GM18499 (cell line): ENCODE results near the gene STXBP3.

ENCODE experiments used
- ATAC-seq: cut with Tn5 transposase; IDR thresholded peaks from one replicate; pipeline ENCODE4 v1.9.1; 2021; ENCODE audit warnings: moderate number of reproducible peaks; ENCODE audit not compliant: insufficient read depth, unreplicated experiment

The STXBP3 gene

GRCh38 chr1:108792420-108792819 lies 45.9 kb downstream of the STXBP3 start:
- ATAC-seq: no peak

GRCh38 chr1:108799001-108799400 lies 52.5 kb downstream of the STXBP3 start:
- ATAC-seq: no peak

- no peak for ATAC-seq
These were observed 54.6 kb downstream of the STXBP3 start for GRCh38 chr1:108801101-108801500.

DNA sequence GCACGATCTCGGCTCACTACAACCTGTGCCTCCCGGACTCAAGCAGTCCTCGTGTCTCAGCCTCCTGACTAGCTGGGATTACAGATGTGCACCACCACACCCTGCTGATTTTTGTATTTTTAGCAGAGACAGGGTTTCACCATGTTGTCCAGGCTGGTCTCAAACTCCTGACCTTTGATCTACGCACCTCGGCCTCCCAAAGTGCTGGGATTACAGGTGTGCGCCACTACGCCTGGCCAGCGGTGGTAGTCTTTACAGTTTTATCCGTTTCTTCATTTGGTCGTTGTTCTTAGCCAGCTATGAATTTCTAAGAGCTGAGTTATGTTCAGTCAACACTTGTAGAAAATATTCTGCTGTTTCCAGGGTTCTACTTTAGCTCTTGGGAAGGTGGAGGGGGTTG lies 57.1 kb downstream of the STXBP3 start:
- ATAC-seq: no peak

- no peak for ATAC-seq
These were observed 62.0 kb downstream of the STXBP3 start for GRCh38 chr1:108808438-108808837.

DNA sequence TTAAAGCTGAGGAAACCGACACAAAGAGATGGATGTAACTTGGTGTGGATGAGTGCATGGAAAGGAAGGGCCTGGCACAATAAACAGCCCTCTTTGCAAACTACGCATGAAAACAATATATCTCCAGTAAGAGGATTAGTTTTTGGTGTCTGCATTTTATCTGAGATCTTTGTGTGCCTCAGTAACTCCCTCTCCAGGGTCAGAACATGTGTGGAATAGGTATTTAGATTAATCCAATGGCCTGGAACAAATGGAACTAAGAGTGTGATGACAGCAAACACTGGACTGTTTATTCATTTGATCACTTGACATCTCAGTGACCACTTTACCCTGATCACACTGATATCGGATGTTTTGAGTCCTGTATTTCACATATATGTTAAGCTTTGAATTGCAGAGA lies 65.1 kb downstream of the STXBP3 start:
- no peak for ATAC-seq

DNA sequence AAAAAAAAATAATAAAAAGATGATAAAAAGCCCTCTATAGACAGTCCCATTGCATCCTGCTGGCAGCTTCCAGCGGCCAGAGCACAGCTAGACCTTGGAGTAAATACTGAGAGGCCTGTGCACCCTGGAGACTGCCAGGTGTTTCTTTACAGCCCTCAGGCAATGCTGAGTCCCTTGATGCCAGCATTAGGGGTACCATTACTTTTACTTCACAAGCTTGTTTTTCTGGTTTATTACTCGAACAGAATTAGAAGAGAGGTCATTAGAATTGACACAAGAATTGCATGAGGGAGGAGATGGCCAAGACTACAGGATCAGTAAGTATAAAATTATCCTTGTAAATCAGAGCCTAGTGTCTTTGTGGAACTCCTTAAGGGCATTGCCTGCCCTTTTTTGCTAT lies 66.9 kb downstream of the STXBP3 start:
- no peak for ATAC-seq

DNA sequence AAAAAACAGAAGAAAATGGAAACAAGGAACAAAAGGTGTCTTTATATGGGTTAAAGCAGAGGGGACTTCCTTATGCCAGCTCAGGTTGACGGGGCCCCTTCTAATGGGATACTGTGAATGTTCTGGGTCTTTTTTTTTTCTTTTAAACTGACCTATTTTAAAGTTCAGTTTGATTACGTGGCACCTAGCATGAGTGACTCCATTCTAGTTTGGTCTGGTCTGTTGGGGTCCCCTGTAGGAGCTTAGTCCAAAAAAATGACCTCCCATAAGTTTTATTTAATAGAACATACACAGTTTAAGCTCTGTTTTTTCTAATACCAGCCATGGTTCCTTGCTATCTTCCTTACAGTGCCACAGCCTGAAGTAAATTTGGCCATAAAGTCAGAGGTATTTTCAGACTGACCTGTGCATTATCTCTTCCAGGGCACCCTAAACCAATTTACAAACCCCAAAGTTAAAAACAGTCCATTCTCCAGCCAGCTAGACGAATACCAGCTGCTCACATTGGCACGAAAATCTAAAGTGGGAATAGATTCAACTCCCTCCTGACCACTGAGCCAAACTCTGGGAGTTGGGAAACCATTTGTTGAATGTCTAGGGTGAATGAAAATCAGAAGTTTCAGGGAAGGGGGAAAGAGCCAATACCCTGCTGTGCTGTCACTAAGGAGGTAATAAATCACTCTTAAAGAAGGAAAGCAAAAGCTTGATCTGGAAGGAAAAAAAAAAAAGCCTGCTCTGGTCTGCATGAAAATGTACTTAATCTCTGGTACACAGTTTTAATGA lies 68.1 kb downstream of the STXBP3 start:
- ATAC-seq: no peak

GRCh38 chr1:108815566-108815965 lies 69.1 kb downstream of the STXBP3 start:
- no peak for ATAC-seq

DNA sequence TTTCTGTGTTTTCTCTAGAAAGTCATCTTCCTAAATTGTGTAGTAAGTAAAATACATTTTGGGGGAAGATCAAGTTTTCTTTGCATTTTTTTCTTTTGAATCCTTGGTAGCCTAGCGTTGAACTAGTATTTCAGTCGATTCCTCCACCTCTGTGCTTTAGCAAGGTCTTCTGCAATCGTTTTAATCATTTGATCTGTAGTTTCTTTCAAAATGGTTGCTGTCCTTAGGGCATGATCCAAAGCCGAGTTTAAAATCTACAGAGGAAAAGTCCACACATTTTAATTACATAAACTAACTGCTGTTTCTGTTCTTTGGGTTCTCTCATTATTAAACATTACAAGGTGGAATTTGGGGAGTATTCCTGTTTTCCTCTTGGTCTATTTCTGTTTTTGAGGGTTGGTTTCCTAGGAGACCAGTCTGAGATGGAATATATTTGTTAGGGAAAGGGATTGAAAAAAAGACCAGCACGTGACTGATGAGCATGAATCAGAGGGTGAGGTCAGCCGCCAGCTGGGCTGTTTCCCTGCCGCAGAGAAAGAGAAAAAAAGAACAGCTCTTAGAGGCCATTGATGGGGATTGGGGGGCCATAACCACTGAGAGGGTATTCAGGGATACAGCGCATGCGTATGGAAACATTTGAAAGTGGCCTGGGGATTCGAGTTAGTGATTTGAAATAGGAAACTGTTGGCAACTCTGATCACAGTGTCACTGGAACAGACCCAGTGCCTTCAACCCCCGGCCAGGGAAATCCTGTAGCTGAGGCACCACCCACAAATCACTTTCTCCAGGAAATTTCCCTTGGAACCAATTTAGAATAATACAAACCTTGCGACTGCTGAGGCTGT lies 69.8 kb downstream of the STXBP3 start:
- no peak for ATAC-seq

GRCh38 chr1:108817016-108817415 lies 70.5 kb downstream of the STXBP3 start:
- no peak for ATAC-seq

- no peak for ATAC-seq
These were observed 71.3 kb downstream of the STXBP3 start for GRCh38 chr1:108817811-108818210.

- no peak for ATAC-seq
These were observed 73.4 kb downstream of the STXBP3 start for GRCh38 chr1:108819878-108820277.

GRCh38 chr1:108823632-108824031 lies 77.2 kb downstream of the STXBP3 start:
- no peak for ATAC-seq

GRCh38 chr1:108824051-108824450 lies 77.6 kb downstream of the STXBP3 start:
- no peak for ATAC-seq

DNA sequence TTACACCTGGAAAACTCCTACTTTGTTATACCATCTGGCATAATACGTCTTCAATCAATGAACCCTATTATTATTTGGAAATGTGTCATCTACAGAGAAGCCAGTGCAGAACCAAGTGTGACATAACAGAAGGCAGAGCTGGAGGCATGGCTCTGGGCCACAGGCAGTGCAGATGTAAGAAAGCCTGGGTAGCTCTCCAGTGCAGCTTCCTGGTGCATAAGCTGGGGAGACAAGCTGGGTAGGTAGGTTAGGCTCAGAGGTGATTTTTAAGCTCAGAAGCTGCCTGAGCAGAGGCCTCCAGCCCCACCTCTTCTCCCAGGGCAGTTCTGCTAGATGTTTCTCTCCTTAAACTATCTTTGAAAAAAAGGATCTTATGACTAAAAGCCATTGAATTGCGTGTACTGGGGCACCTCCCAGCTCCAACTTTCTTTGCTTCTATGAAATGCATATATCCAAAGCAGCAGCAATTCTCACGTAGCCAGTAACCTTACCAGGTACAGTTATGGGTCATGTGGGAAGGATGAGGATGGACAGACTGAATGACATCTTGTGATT lies 79.7 kb downstream of the STXBP3 start:
- ATAC-seq: no peak

DNA sequence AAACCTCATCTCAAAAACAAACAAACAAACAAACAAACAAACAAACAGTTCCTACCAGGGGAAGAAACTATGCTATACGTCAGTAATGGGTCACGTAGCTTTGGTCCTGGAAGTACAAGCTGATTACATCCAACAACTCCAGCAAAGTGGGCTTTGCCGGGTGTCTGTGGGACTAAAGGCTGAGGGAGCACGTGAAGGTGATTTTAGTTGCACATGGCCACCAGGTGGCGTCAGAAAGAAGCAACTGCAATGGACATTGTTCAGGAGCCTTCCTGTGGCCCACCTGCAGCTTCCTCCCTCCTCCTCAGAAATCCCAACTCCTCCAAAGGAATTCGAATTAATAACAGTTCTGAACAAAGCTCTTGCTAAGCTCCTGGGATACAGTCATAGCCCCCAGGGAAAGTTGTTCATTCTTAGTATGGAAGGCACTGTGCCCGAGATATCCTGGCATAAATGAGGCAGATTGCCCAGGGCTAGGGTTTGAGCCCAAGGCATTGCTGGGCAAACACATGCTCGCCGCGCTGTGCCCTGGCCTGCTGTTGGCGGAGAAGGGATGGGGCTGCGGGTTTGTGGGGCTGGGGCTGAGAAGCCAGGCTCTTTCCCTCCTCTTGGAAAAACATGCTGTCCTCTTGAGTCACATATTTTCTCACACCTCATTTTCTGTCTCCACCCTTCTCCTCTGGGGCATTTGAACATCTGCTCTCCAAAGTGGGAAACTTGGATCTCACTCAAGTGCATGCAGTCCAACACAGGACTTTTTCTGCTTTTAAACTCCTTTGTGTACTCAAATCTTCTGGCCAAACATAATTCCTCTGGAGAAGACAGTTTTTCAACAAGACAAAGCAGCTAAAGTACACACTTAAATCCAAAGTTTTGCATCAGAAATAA lies 81.8 kb downstream of the STXBP3 start:
- no peak for ATAC-seq

- no peak for ATAC-seq
These were observed 83.0 kb downstream of the STXBP3 start for GRCh38 chr1:108829498-108829916.

DNA sequence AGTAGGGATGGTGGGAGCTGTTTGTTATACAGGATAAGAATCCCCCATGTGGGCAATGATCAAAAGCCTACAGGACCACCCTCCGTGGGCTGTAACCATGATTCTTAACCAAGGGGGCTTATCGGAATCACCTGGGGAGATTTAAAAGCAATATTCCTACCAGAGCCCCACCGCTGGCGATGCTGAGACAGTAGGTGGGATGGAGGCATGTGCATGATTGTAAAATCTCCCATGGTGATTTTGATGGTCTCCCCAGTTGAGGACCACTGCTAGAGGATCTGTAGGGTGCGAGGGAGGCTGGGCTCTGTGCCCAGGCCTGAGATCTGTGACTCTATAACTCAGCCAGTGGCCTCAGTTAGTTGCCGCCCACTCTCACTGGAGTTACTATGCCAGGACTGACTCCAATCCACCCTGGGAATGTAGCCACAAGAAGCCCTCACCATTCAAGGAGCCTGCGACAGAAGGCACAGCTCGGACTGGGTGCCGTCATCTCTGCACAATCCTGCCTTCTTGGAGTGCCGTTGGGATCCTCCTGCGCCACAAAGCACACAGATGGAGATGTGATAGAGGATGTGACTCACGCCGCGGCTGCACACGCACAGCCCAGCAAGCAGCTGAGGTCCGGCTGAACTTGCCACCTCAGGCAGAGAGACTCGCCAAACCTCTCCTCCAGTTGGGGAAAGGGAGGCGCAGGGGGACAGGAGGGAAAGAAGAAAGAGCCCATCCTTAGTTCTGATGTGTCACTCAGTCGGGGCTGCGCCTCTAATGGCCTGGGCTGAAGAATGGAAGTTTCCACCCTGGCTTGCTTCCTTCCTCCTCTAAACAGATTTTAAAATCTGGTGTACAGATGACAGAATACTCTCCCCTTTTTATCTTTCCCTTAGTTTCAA lies 83.9 kb downstream of the STXBP3 start:
- ATAC-seq: no peak
